Skeletal muscle tissue (tissue), 4 donors: Measurements from ENCODE around the gene MEFV. TPM values are rescaled to one million over a fixed set of nuclear protein-coding genes. Genes with fewer than 3 reads are reported as not detected.
A peak's percentile ranks its signal among the peaks of the same experiment; 100 is the strongest.

Experiments used
- H3K27ac ChIP-seq: one replicate; pipeline ENCODE4 v1.7.0; 2013; ENCODE audit warnings: mild to moderate bottlenecking, low read depth, low read length, inconsistent platforms
- H3K27me3 ChIP-seq, 3 donors: one replicate each; pipeline ENCODE4 v1.7.0; 2013; ENCODE audit warnings: low read length in 3 of 3; ENCODE audit not compliant: control insufficient read depth in 3 of 3, insufficient read depth in 3 of 3
- H3K36me3 ChIP-seq, 3 donors: one replicate each; pipeline ENCODE4 v1.7.0; 2013; ENCODE audit warnings: low read length in 3 of 3; ENCODE audit not compliant: control insufficient read depth in 3 of 3, insufficient read depth in 3 of 3
- H3K4me1 ChIP-seq, 3 donors: one replicate each; pipeline ENCODE4 v1.7.0; 2013; ENCODE audit warnings: low read length in 3 of 3, mild to moderate bottlenecking in 3 of 3; ENCODE audit not compliant: control insufficient read depth in 3 of 3, insufficient read depth in 3 of 3
- H3K4me3 ChIP-seq, 3 donors: one replicate each; pipeline ENCODE4 v1.7.0; 2013; ENCODE audit warnings: low read length in 3 of 3
- H3K9ac ChIP-seq, 3 donors: one replicate each; pipeline ENCODE4 v1.7.0; 2013; ENCODE audit warnings: low read length in 3 of 3, mild to moderate bottlenecking in 3 of 3, moderate library complexity in 2 of 3, low read depth in 1 of 3
- H3K9me3 ChIP-seq, 3 donors: one replicate each; pipeline ENCODE4 v1.7.0; 2013; ENCODE audit warnings: low read length in 3 of 3; ENCODE audit not compliant: control insufficient read depth in 3 of 3
- total RNA-seq: library from RNA; depleted of rRNA; stranded (reverse); fragments of >200 nt; gene quantifications from one replicate; pipeline ENCODE4 v1.2.3, GENCODE V29; 2014
- donor health status: Osteomylitis.

MEFV gene
- total RNA-seq, 1 donor from 2014 or later, result 0.52 TPM

DNA sequence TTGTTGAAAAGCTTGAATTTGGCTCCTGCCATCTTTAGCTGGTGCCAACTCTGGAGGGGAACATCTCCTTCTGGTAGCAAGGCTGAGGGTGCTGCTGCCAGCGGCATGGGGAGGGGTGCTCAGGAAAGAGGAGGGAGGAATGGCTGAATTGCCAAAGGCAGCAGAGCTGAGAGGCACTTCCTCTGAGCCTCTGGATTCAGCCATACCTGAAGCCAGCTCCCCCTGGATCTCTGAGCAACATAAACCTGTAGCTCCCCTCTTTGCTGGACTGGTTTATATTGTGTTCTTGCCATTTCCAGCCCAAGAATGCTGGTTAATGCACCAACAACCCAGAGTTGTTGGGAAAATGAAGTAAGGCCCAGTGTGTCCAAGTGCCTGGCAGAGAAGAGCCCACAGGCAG lies 7.4 kb downstream of the MEFV start:
- Histone ChIP-seq H3K36me3 (no peaks in the 10 kb centered on the region), H3K27me3 (no peaks in the 10 kb centered on the region), H3K27ac (no peak overlapping the region), H3K9ac (no peak overlapping the region), H3K4me1 (no peaks in the 10 kb centered on the region), H3K4me3 (no peak overlapping the region), H3K9me3 (no peaks in the 10 kb centered on the region)

DNA sequence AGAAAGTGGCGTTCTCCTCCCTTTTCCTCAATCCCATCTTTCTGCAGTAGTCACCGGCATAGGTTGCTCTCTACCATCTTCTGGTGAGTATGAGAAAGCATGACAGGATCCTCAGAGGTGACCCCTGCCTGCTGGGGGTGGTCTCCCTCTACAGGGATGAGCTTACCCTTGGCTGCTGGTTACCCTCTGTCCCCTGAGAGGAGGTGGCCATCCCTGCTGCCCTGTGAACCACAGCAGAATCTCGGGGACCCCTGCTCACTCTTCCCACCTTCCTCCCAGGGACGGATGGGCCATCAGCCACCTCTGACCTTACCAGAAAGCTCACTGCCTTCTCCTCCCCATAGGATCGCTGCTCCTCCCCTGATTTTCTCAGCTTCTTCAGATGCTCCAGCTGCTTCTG lies 7.8 kb downstream of the MEFV start:
- Histone ChIP-seq H3K27ac (no peak overlapping the region), H3K9ac (no peak overlapping the region), H3K27me3 (peaks cover 0 to under 1% (median 0%) of the 10 kb centered on the region in 3 donors), H3K4me1 (no peaks in the 10 kb centered on the region), H3K4me3 (no peak overlapping the region), H3K36me3 (no peaks in the 10 kb centered on the region), H3K9me3 (no peaks in the 10 kb centered on the region)

GRCh38 chr16:3246876-3247275 lies 9.6 kb downstream of the MEFV start:
- no peaks in the 10 kb centered on the region for H3K4me1 ChIP-seq
- no peaks in the 10 kb centered on the region for H3K36me3 ChIP-seq
- H3K4me3 ChIP-seq, result no peak overlapping the region
- no peak overlapping the region for H3K9ac ChIP-seq
- no peak overlapping the region for H3K27ac ChIP-seq
- H3K9me3 ChIP-seq, result no peaks in the 10 kb centered on the region
- H3K27me3 ChIP-seq, result peaks cover 0 to 4% (median 0%) of the 10 kb centered on the region in 3 donors

- Histone ChIP-seq H3K9ac (no peak overlapping the region), H3K27ac (no peak overlapping the region), H3K36me3 (no peaks in the 10 kb centered on the region), H3K9me3 (no peaks in the 10 kb centered on the region), H3K27me3 (peaks cover 0 to 4% (median 0%) of the 10 kb centered on the region in 3 donors), H3K4me3 (no peak overlapping the region), H3K4me1 (no peaks in the 10 kb centered on the region)
Observed at GRCh38 chr16:3246002-3246401, 10.4 kb downstream of the MEFV start.

DNA sequence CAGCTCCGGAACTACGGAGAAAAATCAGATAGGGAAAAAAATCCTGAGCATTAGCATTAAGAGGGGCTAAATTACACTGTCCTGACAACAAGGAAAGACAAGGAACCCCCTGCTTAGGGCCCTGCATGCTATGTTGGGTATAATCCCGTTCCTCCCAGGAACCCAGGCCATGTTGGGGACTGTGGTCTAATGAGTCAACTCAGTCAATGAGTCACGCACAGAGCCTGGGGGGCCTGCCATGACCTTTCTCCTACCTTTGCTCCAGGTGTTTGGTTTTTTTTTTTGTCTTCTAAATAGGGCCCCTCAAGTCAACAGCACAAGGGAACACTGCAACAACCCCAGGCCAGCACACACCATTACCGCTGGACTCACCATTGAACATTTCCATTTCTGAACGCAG lies 12.6 kb downstream of the MEFV start:
- no peak overlapping the region for H3K9ac ChIP-seq
- H3K36me3 ChIP-seq, result no peaks in the 10 kb centered on the region
- no peaks in the 10 kb centered on the region for H3K9me3 ChIP-seq

GRCh38 chr16:3242709-3243108 lies 13.7 kb downstream of the MEFV start:
- Histone ChIP-seq H3K27me3 (peaks cover 0 to 4% (median 0%) of the 10 kb centered on the region in 3 donors), H3K4me3 (no peak overlapping the region), H3K27ac (no peak overlapping the region), H3K9me3 (no peaks in the 10 kb centered on the region), H3K36me3 (no peaks in the 10 kb centered on the region), H3K9ac (no peak overlapping the region), H3K4me1 (no peaks in the 10 kb centered on the region)

More for the DNA sequence above, 12.6 kb downstream of the MEFV start:
- H3K27me3 ChIP-seq, result peaks cover 0 to 4% (median 0%) of the 10 kb centered on the region in 3 donors
- H3K4me1 ChIP-seq, result no peaks in the 10 kb centered on the region
- H3K4me3 ChIP-seq, result no peak overlapping the region
- H3K27ac ChIP-seq, result no peak overlapping the region

DNA sequence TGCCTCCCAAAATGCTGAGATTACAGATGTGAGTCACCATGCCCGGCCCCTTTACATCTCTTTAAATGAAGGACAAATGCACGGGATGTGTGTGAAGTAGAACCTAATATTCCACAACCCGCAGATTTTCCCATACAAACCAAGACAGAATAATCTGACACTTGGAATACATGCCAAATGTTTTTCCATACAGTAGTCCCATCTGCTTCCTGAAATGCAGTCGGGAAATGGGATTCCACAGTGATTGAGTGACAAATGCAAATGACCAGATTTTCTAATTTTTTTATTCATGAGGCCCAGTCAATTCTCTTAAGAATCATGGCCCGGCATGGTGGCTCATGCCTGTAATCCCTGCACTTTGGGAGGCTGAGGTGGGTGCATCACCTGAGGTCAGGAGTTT lies 14.7 kb downstream of the MEFV start:
- no peak overlapping the region for H3K27ac ChIP-seq
- no peaks in the 10 kb centered on the region for H3K9me3 ChIP-seq
- no peak overlapping the region for H3K4me3 ChIP-seq
- peaks cover 0 to 4% (median 0%) of the 10 kb centered on the region in 3 donors for H3K27me3 ChIP-seq
- H3K9ac ChIP-seq, result no peak overlapping the region
- H3K36me3 ChIP-seq, result no peaks in the 10 kb centered on the region
- H3K4me1 ChIP-seq, result no peaks in the 10 kb centered on the region

DNA sequence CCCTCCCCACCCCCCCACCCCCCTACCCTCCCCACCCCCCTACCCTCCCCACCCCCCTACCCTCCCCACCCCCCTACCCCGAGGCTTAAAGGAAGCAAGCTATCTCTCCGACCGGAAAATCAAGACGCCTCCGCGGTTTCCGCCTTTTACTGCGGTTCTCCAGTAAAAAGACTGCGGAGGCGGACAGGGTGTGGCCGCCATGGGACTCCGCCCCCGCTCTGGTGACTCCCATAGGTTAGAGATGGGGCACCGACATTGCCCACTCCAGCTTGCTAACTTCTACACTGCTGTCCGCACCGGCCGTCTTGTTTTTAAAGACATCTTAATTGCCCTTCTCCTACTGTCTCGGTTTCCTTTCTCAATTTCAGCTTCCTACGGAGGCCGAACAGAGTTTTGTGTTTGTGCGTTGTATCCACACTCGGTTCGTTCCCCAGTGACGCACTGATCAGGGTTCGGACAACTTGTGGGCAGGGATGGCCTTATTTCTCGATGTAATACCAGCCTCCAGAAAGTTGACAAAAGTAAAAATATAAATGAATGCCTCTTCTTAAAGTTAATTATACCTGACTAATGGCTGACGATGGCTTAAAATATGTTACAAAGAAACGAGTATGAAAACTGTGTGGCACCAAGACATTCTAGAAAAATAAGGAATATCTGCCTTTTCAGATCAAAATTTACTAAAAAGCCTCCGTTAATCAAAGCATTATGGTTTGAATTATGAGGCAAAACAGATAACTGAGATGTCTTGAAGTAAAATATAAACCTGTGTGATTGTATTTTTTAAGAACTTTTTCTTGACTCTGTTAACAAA lies 20.4 kb downstream of the MEFV start:
- peaks cover 0 to 5% (median 3%) of the 10 kb centered on the region in 3 donors for H3K9me3 ChIP-seq
- H3K9ac ChIP-seq, result no peak overlapping the region
- peak overlapping the region in 1 of 3 donors; percentile 20 for H3K4me3 ChIP-seq
- no peak overlapping the region for H3K27ac ChIP-seq
- H3K36me3 ChIP-seq, result peaks cover 16 to 25% (median 24%) of the 10 kb centered on the region in 3 donors
- no peaks in the 10 kb centered on the region for H3K27me3 ChIP-seq
- peaks cover 11 to 15% (median 11%) of the 10 kb centered on the region in 3 donors for H3K4me1 ChIP-seq

GRCh38 chr16:3234857-3235561 lies 21.4 kb downstream of the MEFV start, which contains the start of gene ZNF200:
Gene ZNF200 (minus strand): TSS chr16:3235158. CDS start chr16:3233755, 1,403 bp downstream.
- peaks cover 11 to 15% (median 11%) of the 10 kb centered on the region in 3 donors for H3K4me1 ChIP-seq
- H3K36me3 ChIP-seq, result peaks cover 27 to 35% (median 34%) of the 10 kb centered on the region in 3 donors
- no peaks in the 10 kb centered on the region for H3K27me3 ChIP-seq
- peaks cover 0 to 8% (median 3%) of the 10 kb centered on the region in 3 donors for H3K9me3 ChIP-seq
- H3K27ac ChIP-seq, result peak within 1 kb of the TSS; percentile 90
- peak within 1 kb of the TSS; percentile 92 to 95 (median 94) for H3K9ac ChIP-seq
- H3K4me3 ChIP-seq, result peak within 1 kb of the TSS; percentile 100

GRCh38 chr16:3234543-3234856 lies 21.9 kb downstream of the MEFV start:
- peaks cover 0 to 8% (median 3%) of the 10 kb centered on the region in 3 donors for H3K9me3 ChIP-seq
- peaks cover 11 to 15% (median 11%) of the 10 kb centered on the region in 3 donors for H3K4me1 ChIP-seq
- peak overlapping the region; percentile 90 for H3K27ac ChIP-seq
- no peaks in the 10 kb centered on the region for H3K27me3 ChIP-seq
- peaks cover 30 to 40% (median 39%) of the 10 kb centered on the region in 3 donors for H3K36me3 ChIP-seq
- peak overlapping the region; percentile 92 to 95 (median 94) for H3K9ac ChIP-seq
- H3K4me3 ChIP-seq, result peak overlapping the region; percentile 100
